ENCODE measurements around the gene WWOX. TPM values are rescaled to one million over a fixed set of nuclear protein-coding genes. Genes with fewer than 3 reads are reported as not detected.

The WWOX gene
- total and polyA plus RNA-seq, 2 experiments from 2014 or later: 22.1 to 123 TPM

DNA sequence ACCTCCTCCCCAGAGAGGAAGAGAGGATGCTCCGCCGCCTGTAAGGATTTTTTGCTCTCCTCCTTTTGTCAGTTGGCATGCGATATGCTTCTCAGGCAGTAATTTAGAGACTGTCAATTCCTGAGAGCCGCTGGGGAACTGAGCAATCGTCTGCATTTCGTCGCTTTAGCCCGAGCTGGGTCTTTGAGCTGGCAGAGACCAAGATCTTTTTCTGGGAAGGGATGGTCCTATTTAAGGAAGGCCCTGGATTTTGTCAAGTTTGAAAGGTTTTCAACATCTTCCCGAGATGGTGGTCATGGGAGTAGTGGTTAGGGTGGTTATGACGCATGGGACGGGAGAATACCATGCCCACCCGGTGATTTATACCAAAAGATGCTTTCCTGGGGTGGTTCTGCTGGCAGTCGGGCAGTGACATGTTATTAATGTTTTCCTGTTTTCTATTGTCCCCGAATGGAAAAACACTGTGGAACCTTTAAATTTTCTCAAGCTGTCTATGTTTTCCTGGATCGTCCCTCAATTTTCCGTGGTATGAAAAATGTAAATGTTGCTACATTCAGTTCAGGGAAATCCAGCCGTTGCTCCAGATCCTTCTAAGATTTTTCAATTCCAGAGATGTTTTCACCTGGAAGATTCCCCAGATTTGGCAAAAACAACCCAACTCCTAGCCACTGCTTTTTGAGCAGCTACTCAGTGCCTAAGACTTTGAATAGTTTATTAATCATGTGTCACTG, 914.6 kb downstream of the WWOX start:
- TF ChIP-seq, protein P1, sequence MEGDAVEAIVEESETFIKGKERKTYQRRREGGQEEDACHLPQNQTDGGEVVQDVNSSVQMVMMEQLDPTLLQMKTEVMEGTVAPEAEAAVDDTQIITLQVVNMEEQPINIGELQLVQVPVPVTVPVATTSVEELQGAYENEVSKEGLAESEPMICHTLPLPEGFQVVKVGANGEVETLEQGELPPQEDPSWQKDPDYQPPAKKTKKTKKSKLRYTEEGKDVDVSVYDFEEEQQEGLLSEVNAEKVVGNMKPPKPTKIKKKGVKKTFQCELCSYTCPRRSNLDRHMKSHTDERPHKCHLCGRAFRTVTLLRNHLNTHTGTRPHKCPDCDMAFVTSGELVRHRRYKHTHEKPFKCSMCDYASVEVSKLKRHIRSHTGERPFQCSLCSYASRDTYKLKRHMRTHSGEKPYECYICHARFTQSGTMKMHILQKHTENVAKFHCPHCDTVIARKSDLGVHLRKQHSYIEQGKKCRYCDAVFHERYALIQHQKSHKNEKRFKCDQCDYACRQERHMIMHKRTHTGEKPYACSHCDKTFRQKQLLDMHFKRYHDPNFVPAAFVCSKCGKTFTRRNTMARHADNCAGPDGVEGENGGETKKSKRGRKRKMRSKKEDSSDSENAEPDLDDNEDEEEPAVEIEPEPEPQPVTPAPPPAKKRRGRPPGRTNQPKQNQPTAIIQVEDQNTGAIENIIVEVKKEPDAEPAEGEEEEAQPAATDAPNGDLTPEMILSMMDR (IDR thresholded peaks at IDR 0.05; ENCODE audit: low read depth, low read length): no peak
- Histone ChIP-seq H3K27ac (no peak overlapping the region), H3K4me1 (ENCODE audit: low read depth) (no peaks in the 10 kb centered on the region)

DNA sequence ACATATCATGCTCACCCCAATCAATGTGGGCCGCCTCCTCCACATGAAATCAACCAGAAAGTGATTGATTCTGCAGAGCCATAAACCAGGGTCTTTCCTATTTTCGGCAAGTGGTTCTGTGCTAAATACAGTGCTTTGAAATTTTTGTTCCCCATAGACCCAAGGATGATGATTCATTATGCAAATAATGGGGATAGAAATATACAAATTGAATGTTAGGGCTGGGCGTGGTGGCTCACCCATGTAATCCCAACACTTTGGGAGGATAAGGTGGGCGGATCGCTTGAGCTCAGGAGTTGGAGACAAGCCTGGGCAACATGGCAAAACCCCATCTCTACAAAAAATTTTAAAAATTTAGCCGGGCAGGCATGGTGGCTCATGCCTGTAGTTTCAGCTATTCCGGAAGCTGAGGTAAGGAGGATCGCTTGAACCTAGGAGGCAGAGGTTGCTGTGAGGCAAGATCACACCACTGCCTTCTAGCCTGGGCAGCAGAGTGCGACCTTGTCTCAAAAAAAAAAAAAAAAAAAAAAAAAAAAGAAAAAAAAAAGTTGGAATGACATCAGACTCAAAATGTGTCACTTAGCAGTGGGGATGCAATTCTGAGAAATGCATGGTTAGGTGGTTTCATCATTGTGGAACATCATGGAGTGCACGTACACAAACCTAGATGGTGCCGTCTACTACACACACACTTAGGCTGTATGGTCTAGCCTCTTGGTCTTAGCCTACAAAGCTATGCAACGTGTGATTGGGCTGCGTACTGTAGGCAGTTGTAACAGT, 919.4 kb downstream of the WWOX start:
- no peak overlapping the region for H3K4me3 ChIP-seq
- no peak for DNase-seq (ENCODE audit: low read depth in 1 of 2, low spot score in 1 of 2)
- H3K4me1 ChIP-seq (ENCODE audit: low read depth): no peaks in the 10 kb centered on the region
- no peaks in the 10 kb centered on the region for H3K36me3 ChIP-seq
- H3K27ac ChIP-seq: no peak overlapping the region
- H3K9me3 ChIP-seq (ENCODE audit: low read depth): no peaks in the 10 kb centered on the region
- no peaks in the 10 kb centered on the region for H3K27me3 ChIP-seq
- TF ChIP-seq, protein P1 (IDR thresholded peaks at IDR 0.05; ENCODE audit: low read depth, low read length): no peak

More for the DNA sequence above, 914.6 kb downstream of the WWOX start:
- Histone ChIP-seq H3K36me3 (no peaks in the 10 kb centered on the region), H3K27me3 (no peaks in the 10 kb centered on the region), H3K9me3 (ENCODE audit: low read depth) (no peaks in the 10 kb centered on the region), H3K4me3 (no peak overlapping the region)
- no peak for DNase-seq (ENCODE audit: low read depth in 1 of 2, low spot score in 1 of 2)

DNA sequence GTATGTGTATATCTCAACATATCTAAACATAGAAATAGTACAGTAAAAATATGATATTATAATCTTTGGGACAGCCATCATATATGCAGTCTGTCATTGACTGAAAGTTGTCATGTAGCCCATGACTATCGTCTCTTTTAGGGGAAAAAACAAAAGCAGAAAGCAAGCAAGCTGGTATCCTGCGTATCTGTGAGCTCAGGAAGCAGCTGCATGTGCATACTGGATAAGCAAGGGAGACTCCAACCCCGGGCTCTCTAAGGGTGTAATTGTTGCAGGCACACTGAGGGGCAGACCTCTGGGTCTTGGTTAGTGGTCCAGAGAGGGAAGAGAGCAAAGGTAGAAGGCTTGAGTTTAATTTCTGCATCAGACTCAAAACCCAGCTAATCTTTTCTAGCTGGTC, 920.0 kb downstream of the WWOX start:
- Histone ChIP-seq H3K4me1 (ENCODE audit: low read depth) (no peaks in the 10 kb centered on the region), H3K36me3 (no peaks in the 10 kb centered on the region), H3K27ac (no peak overlapping the region), H3K9me3 (ENCODE audit: low read depth) (no peaks in the 10 kb centered on the region), H3K27me3 (no peaks in the 10 kb centered on the region), H3K4me3 (no peak overlapping the region)
- TF ChIP-seq, protein P1 (IDR thresholded peaks at IDR 0.05; ENCODE audit: low read depth, low read length): no peak
- DNase-seq (ENCODE audit: low read depth in 1 of 2, low spot score in 1 of 2): no peak

DNA sequence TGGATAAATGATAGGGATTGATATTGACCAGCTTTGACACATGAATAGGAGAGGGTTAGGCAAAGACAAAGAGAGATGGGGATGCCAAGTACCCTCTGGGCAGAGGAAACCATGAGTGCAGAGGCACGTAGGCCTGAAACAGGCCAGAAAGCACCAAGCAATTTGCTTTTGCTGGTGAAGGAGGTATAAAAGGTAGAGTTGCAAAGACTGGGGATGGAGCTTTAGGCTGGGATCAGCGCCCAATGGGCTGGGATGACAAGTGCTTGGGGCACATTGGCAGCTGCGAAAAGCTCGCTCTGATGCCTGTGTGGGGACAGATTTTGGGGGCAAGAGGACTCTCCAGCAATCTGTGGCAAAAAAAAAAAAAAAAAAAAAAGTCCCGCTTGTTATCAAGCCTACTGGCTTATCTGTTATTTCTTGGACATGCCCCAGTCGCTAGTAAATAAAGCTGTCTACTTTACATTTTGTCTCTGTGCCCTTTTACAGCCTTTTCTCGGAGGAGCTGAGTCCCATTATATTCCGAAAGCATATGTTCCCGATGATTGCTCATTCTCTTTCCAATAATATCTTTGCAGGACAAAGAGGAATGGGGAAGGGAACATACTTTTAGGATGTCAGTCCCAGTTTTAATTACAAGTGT, 922.7 kb downstream of the WWOX start:
- DNase-seq (ENCODE audit: low read depth in 1 of 2, low spot score in 1 of 2): no peak
- TF ChIP-seq, protein P1 (IDR thresholded peaks at IDR 0.05; ENCODE audit: low read depth, low read length): no peak
- Histone ChIP-seq H3K27ac (no peak overlapping the region), H3K9me3 (ENCODE audit: low read depth) (no peaks in the 10 kb centered on the region), H3K36me3 (no peaks in the 10 kb centered on the region), H3K4me1 (ENCODE audit: low read depth) (no peaks in the 10 kb centered on the region), H3K27me3 (no peaks in the 10 kb centered on the region), H3K4me3 (no peak overlapping the region)

DNA sequence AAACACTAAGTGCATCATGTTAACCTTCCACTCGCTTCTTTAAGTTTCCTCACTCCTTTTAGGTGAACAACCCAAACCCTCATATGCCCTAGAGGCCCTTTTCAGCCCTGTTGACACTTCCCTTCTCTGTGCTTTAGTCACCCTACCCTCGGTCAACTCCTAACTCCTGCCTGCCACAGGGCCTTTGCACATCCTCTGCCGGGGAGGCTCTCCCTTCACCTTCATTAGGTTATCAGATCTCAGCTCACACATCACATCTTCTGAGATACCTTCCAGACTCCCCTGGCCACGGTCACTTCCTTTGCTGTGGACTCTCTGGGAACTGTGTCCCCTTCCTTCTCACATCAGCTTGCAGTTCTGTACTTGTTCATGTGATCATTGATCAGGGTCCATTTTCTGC, 926.7 kb downstream of the WWOX start:
- no peak overlapping the region for H3K4me3 ChIP-seq
- no peak for DNase-seq (ENCODE audit: low read depth in 1 of 2, low spot score in 1 of 2)
- H3K9me3 ChIP-seq (ENCODE audit: low read depth): no peaks in the 10 kb centered on the region
- no peaks in the 10 kb centered on the region for H3K4me1 ChIP-seq (ENCODE audit: low read depth)
- H3K27ac ChIP-seq: no peak overlapping the region
- H3K27me3 ChIP-seq: no peaks in the 10 kb centered on the region
- TF ChIP-seq, protein P1 (IDR thresholded peaks at IDR 0.05; ENCODE audit: low read depth, low read length): no peak
- no peaks in the 10 kb centered on the region for H3K36me3 ChIP-seq
